ENCODE measurements around the gene ZNF727.
"Not testable (repeated sequence)": the region's sequence is repeated elsewhere in the genome, so short reads cannot be mapped to it uniquely, and the experiment has no call there.

The ZNF727 gene

GRCh38 chr7:64045301-64046040 is at the start of gene ZNF727:
Gene ZNF727 (plus strand): TSS chr7:64045434. CDS start chr7:64045622, 188 bp downstream.
- peak; percentile 91 for DNase-seq (ENCODE audit: low spot score)

GRCh38 chr7:63998549-63998948 is 46.7 kb upstream of the ZNF727 start, which contains the start of gene ZNF722:
Gene ZNF722 (plus strand): TSS chr7:63998849. CDS start chr7:63998962, 113 bp downstream.
- DNase-seq (ENCODE audit: low spot score), result no peak

GRCh38 chr7:64015496-64015895 is 29.7 kb upstream of the ZNF727 start:
- not testable (repeated sequence) for DNase-seq (ENCODE audit: low spot score)

GRCh38 chr7:64035388-64035787 is 9.8 kb upstream of the ZNF727 start:
- DNase-seq (ENCODE audit: low spot score), result no peak

- DNase-seq (ENCODE audit: low spot score), result no peak
Observed at GRCh38 chr7:64037095-64037494, 8.1 kb upstream of the ZNF727 start.

GRCh38 chr7:64046041-64046389 is 781 bp downstream of the ZNF727 start:
- DNase-seq (ENCODE audit: low spot score), result no peak

GRCh38 chr7:64077837-64078698 is 32.8 kb downstream of the ZNF727 start:
- not testable (repeated sequence) for DNase-seq (ENCODE audit: low spot score)

GRCh38 chr7:64078699-64078994 is 33.4 kb downstream of the ZNF727 start:
- DNase-seq (ENCODE audit: low spot score), result no peak

GRCh38 chr7:64087501-64087900 is 42.3 kb downstream of the ZNF727 start:
- no peak for DNase-seq (ENCODE audit: low spot score)

- DNase-seq (ENCODE audit: low spot score), result not testable (repeated sequence)
Observed at GRCh38 chr7:64088863-64089262, 43.6 kb downstream of the ZNF727 start.

Measured in cerebellar cortex (tissue), 1 donor.